Vagina (tissue), 2 donors: ENCODE measurements around the gene ACAN. TPM values are rescaled to one million over a fixed set of nuclear protein-coding genes. Genes with fewer than 3 reads are reported as not detected.
A peak's percentile ranks its signal among the peaks of the same experiment; 100 is the strongest.

Experiments used
- DNase-seq, 2 donors: peaks; one replicate each; pipeline ENCODE4 v3.0.0-alpha.2; 2017; ENCODE audit errors: extremely low spot score in 2 of 2
- H3K27ac ChIP-seq: fragments of 200-600 bp; sonication (generic); one replicate; pipeline ENCODE4 v1.5.1; 2019
- H3K27me3 ChIP-seq: fragments of 200-600 bp; sonication (generic); one replicate; pipeline ENCODE4 v1.5.1; 2019
- H3K36me3 ChIP-seq, 2 donors: fragments of 200-600 bp; sonication (generic); one replicate each; pipeline ENCODE4 v1.5.1; 2017 to 2019
- H3K4me1 ChIP-seq: fragments of 200-600 bp; sonication (generic); one replicate; pipeline ENCODE4 v1.5.1; 2019
- H3K4me3 ChIP-seq, 2 donors: fragments of 200-600 bp; sonication (generic); 1 replicate in 1 of 2; 2 replicates in 1 of 2; pipeline ENCODE4 v1.5.1; 2016 to 2019
- H3K9me3 ChIP-seq: fragments of 200-600 bp; sonication (generic); one replicate; pipeline ENCODE4 v1.5.1; 2019
- CTCF ChIP-seq, 3 experiments: fragments of 450-650 bp in 2 of 3; fragments of 200-600 bp in 1 of 3; sonication (generic) in 1 of 3; IDR thresholded peaks; one replicate each; pipeline ENCODE4 v1.5.1; 2017 to 2019; ENCODE audit warnings: antibody characterized with exemption in 3 of 3, mild to moderate bottlenecking in 2 of 3, moderate library complexity in 2 of 3
- POLR2A ChIP-seq, 2 donors: fragments of 450-650 bp; IDR thresholded peaks; one replicate each; pipeline ENCODE4 v1.6.1; 2017; ENCODE audit warnings: antibody characterized with exemption in 2 of 2, mild to moderate bottlenecking in 2 of 2, moderate library complexity in 2 of 2
- POLR2AphosphoS5 ChIP-seq, 2 donors: sonication (generic); formaldehyde crosslinking; IDR thresholded peaks; one replicate each; pipeline ENCODE4 v1.9.0; 2017; ENCODE audit warnings: antibody characterized with exemption in 2 of 2, mild to moderate bottlenecking in 2 of 2, low read depth in 1 of 2; ENCODE audit not compliant: insufficient read depth in 1 of 2
- intact Hi-C: fragments of 100-400 bp; cut with DNase I; formaldehyde crosslinking; loops from one replicate; pipeline ENCODE4 v1.15.1; 2023
- total RNA-seq: library from RNA; depleted of rRNA; stranded (reverse); fragments of >200 nt; gene quantifications from one replicate; pipeline ENCODE4 v1.2.3, GENCODE V29; 2016

The ACAN gene
- total RNA-seq, 1 donor from 2014 or later = 2.0 TPM

GRCh38 chr15:88888719-88889118, 85.5 kb downstream of the ACAN start:
- Histone ChIP-seq H3K4me3 (no peak overlapping the region), H3K36me3 (peaks cover 0 to 5% of the 10 kb centered on the region in 2 donors), H3K4me1 (no peaks in the 10 kb centered on the region), H3K27me3 (no peaks in the 10 kb centered on the region), H3K27ac (no peak overlapping the region), H3K9me3 (no peaks in the 10 kb centered on the region)
- DNase-seq = no peak
- TF ChIP-seq POLR2AphosphoS5 (IDR thresholded peaks at IDR 0.05; ENCODE audit: insufficient read depth in 1 of 2, low read depth in 1 of 2) (no peak), CTCF (IDR thresholded peaks at IDR 0.05) (no peak), POLR2A (IDR thresholded peaks at IDR 0.05) (no peak)
- intact Hi-C loops = no loop called here

GRCh38 chr15:88890495-88890894, 87.3 kb downstream of the ACAN start:
- TF ChIP-seq POLR2A (IDR thresholded peaks at IDR 0.05) (no peak), POLR2AphosphoS5 (IDR thresholded peaks at IDR 0.05; ENCODE audit: insufficient read depth in 1 of 2, low read depth in 1 of 2) (no peak), CTCF (IDR thresholded peaks at IDR 0.05) (no peak)
- Histone ChIP-seq H3K9me3 (no peaks in the 10 kb centered on the region), H3K36me3 (no peaks in the 10 kb centered on the region), H3K27ac (no peak overlapping the region), H3K27me3 (no peaks in the 10 kb centered on the region), H3K4me3 (no peak overlapping the region), H3K4me1 (peaks cover 16% of the 10 kb centered on the region)
- DNase-seq = no peak
- intact Hi-C loops = loop anchor here (5.0 kb wide), 1 partner anchor 287 kb away; no protein-coding TSS in a partner anchor

DNA sequence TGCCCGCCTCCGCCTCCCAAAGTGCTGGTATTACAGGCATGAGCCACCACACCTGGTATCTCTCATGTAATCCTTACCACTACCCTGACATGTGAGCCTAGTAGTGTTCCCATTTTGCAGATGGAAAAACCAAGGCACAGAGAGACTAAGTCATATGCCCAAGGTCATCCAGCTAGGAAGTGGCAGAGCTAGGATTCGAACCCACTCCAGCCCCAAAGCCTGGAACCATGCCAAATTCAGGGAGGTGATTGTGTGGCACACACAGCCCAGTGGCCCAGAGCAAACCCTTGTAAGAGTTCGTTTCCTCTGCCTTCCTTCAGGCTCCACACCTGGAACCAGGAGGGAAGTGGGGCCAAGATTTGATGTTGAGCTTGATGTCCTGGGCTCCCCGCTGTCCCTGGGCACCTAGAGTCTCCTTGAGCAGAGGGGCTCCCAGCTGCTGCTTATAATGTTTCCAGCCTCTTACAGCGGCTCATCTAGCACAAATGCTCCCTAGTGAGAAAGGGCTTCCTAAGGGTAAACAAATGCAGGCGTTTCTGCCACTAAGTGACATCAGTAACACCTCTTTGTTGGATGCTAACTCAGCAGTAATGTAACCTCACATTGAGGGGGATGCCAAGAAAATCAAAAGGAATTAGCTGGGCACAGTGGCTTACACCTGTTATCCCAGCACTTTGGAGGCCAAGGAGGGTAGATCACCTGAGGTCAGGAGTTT, 88.5 kb downstream of the ACAN start:
- H3K27ac ChIP-seq = no peak overlapping the region
- intact Hi-C loops = loop anchor here (5.0 kb wide), 1 partner anchor 286 kb away; no protein-coding TSS in a partner anchor

GRCh38 chr15:88894348-88894818, 91.1 kb downstream of the ACAN start:
- no peak for DNase-seq
- TF ChIP-seq CTCF (IDR thresholded peaks at IDR 0.05) (peak; percentile 51 to 57 (median 57)), POLR2A (IDR thresholded peaks at IDR 0.05) (no peak), POLR2AphosphoS5 (IDR thresholded peaks at IDR 0.05; ENCODE audit: insufficient read depth in 1 of 2, low read depth in 1 of 2) (peak; percentile 10 to 22)
- H3K27ac ChIP-seq = no peak overlapping the region

More for the DNA sequence above, 88.5 kb downstream of the ACAN start:
- H3K4me1 ChIP-seq = peaks cover 28% of the 10 kb centered on the region
- no peaks in the 10 kb centered on the region for H3K27me3 ChIP-seq
- no peaks in the 10 kb centered on the region for H3K36me3 ChIP-seq
- TF ChIP-seq POLR2A (IDR thresholded peaks at IDR 0.05) = no peak
- no peak for TF ChIP-seq POLR2AphosphoS5 (IDR thresholded peaks at IDR 0.05; ENCODE audit: insufficient read depth in 1 of 2, low read depth in 1 of 2)
- TF ChIP-seq CTCF (IDR thresholded peaks at IDR 0.05) = no peak
- no peak for DNase-seq
- H3K9me3 ChIP-seq = no peaks in the 10 kb centered on the region
- H3K4me3 ChIP-seq = no peak overlapping the region

More at GRCh38 chr15:88894348-88894818, 91.1 kb downstream of the ACAN start:
- Histone ChIP-seq H3K27me3 (no peaks in the 10 kb centered on the region), H3K4me1 (peaks cover 53% of the 10 kb centered on the region), H3K4me3 (peak overlapping the region; percentile 53 to 54), H3K36me3 (no peaks in the 10 kb centered on the region), H3K9me3 (no peaks in the 10 kb centered on the region)
- intact Hi-C loops = loop anchor here (5.0 kb wide), 1 partner anchor 283 kb away; no protein-coding TSS in a partner anchor
